CD4-positive, alpha-beta T cell treated with Interleukin-2 at 100 ng/mL for 4 hours (primary cell): ENCODE data around the gene GALNT2.

Source experiments
- DNase-seq: peaks from one replicate; pipeline ENCODE4 v3.0.0-alpha.2; 2020; ENCODE audit warnings: low spot score

Gene GALNT2

GRCh38 chr1:230050973-230051735, 15.9 kb upstream of the GALNT2 start:
- no peak for DNase-seq

DNA sequence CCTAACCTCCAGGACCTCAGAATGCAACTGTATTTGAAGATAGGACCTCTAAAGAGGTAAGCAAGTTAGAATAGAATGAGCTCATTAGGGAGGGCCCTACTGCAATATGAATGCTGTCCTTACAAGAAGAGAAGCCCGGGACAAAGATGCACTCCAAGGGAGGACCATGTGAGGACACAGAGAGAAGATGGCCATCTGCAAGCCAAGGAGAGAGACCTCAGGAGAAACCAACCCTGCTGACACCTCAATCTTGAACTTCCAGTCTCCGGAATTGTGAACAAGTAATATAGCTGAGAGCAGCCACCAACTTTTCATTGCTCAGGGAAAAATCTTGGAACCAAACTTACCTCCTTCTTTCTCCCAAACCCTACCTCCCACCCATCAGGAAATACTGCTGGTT, 15.0 kb upstream of the GALNT2 start:
- no peak for DNase-seq

DNA sequence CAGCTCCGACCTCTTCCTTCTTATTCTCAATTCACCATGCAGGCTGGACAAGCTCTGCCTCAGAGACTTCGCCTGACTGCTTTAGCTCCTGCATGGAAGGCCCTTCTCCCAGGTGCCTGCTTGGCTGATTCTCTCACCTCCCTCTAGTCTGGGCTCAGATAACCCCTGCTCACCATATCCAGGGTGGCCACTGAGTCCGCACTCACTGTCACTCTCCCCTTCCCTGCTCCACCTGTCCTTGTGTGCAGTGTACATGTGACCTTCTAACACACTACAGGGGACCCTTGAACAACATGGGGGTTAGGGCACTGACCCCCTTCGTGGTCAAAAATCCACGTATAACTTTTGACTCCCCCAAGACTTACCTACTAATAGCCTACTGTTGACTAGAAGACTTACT, 14.4 kb upstream of the GALNT2 start:
- no peak for DNase-seq

GRCh38 chr1:230054092-230054749, 12.8 kb upstream of the GALNT2 start:
- DNase-seq: no peak

- no peak for DNase-seq
These were observed 10.9 kb upstream of the GALNT2 start for GRCh38 chr1:230056098-230056497.

DNA sequence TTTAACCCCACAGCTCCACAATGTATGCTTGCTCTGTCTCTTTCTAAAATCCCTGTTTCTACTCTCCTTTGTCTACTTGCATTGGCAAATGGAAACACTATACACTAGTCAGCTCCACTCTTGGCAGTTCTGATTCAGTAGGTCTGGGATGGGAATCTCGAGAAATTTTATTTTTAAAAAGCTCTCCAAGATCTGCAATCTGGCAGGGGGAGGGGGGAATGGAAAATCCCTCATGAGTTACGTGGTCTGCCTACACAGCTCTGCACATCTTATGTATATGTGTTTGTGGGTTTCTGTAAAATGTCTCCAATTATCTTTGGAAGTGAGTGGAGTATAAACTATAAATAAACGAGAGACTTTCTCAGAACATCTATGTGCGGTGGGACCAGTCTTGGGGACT, 9.9 kb upstream of the GALNT2 start:
- no peak for DNase-seq

- no peak for DNase-seq
These were observed 9.1 kb upstream of the GALNT2 start for GRCh38 chr1:230057681-230058565.

DNA sequence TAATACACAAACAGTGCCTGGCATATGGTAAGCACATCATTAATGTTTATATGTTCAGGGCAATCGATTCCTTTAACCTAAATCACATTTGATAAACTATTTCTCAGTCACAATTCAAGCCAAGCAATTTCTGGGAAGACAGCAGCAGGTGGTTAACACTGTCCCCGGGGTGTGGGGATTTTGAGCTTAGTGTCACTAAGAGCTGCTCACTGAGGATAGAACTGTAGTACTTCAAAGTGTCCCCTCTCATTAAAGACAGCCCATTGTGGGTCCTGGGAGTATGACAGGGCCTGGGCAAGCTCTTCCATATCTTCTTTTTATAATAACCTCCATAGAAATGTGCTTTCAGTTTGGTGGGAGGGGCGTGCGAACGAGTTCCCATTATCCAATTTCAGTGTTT, 8.4 kb upstream of the GALNT2 start:
- no peak for DNase-seq

DNA sequence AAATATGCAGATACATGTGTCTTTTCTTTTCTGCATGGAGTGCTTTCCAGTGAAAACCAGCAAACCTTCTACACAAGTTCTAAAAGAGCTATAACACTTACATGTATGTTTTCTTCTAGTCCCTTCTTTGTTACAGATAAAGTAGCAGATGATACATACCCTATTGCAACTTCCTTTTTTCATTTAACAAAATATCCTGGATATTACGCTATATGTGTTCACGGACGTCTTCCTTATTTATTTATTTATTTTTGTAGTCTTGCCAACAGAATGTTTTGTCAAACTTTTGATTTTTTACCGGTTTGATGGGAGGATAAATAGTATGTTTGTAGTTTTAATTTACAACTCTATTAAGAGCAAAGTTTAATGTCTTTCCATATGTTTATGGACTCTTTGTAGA, 5.2 kb upstream of the GALNT2 start:
- no peak for DNase-seq

GRCh38 chr1:230062521-230062920, 4.5 kb upstream of the GALNT2 start:
- no peak for DNase-seq

GRCh38 chr1:230064283-230064682, 2.8 kb upstream of the GALNT2 start:
- no peak for DNase-seq

GRCh38 chr1:230065161-230065560, 1.9 kb upstream of the GALNT2 start:
- no peak for DNase-seq

- no peak for DNase-seq
These were observed 1.5 kb upstream of the GALNT2 start for GRCh38 chr1:230065571-230065970.

DNA sequence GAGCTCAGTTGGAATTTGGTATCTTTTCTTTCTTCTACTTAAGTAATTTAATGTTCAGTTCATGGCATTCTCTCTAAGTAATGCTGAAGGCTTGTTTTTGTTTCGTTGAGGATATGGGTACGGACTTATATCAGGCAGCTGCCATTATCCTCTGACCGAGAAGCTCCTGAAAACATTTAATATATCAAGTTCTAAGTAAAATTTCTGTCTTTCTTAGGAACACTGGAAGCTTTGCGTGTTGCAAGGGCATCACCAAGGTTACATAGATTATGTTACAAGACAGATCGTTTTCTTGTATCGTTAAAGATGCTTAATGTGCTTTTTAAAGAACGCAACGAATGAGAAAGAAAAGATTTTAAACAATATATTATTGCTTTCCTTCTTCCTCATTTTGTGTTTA, 1.0 kb upstream of the GALNT2 start:
- no peak for DNase-seq

DNA sequence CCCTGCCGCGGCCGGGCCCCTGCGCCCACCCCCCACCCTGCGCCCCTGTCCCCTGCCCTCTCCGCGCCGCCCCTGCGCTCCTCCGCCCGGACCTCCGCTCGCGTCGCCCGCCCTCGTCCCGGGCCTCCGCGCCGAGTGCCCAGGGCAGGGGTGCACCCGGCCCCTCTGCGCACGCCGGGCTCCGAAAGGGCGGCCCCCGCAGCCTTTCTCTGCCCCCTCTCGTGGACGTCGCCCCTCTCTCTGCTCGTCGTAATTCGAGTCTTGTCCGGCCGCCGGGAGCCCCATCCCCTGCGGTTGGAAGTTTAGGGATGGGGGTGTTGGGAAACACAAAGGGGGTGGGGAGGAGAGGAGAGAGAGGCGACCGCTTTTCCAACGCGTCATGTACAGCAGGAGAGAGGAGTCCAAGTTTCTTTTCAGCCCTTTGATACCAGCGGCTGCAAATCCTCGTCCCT, 407 bp downstream of the GALNT2 start:
- no peak for DNase-seq

DNA sequence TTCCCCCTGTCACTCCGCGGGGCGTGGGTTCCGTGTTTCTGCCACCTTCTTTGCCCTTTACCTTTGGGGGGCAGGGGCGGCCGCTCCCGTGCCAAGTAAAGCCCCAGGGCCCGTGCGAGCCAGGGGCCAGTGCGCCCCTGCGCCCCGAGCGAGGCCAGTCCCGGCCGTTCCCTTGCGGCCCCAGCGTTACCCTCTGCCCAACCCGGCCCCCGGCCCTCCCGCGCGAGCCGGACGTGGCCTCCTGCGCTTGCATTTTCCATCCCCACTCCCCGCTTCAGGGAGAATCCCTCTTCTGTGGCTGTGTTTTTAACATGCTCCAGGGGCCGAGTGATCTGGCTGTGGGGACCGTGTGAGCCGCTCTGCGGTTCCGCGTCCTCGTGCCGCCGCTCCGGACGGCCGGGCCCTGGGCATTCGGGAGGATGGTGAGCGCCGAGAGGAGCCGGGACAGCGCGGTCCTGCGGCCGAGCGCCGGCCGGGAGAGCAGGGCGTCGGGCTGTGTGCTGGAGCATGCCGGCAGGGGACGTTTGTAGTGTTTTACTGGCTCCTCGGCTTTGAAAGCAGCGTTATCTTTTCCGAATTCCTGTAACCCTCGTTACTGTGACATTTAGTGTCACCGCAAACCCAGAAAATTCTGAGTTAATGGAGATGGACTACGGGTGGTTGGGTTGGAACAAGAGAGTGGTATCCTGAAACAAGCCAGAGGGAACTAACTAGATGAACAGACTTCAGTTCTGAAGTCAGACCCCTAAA, 1.0 kb downstream of the GALNT2 start:
- DNase-seq: peak; percentile 8

- DNase-seq: no peak
These were observed 1.5 kb downstream of the GALNT2 start for GRCh38 chr1:230068621-230068873.

DNA sequence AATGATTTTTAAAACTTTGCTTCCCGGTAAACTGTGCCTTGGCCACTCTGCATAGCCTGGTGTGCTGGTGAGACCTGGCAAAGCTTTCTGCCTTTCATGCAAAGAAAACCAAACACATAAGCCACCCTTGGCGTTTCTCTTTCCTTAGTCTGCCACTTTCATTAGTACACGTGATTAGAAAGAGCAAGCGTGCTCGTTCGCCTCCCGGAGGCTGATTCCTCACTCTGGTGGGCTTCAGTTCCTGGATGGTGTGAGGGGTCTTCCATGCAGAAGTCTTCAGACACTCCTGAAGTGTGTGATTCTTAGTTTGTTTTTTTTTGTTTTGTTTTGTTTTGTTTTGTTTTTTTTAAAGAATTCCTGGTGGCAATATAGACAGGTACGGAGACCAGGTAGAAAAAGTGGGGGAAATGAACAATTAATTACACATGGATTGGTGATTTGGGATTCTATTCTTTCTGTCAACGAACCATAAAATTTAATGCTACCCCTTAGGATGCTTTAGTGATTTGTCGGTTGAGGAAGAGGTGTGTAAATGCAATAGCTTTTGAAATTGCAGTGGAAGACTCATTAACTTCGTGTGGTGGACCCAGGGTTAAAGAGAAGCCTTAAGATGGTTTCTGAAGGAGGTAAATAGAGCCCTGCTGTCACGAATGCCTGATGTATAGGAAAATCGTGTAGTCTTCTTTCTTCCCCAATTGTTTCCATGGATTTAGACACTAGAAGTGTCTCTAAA, 2.1 kb downstream of the GALNT2 start:
- DNase-seq: no peak

- DNase-seq: no peak
These were observed 2.8 kb downstream of the GALNT2 start for GRCh38 chr1:230069796-230070195.

GRCh38 chr1:230070321-230071208, 3.5 kb downstream of the GALNT2 start:
- DNase-seq: no peak

DNA sequence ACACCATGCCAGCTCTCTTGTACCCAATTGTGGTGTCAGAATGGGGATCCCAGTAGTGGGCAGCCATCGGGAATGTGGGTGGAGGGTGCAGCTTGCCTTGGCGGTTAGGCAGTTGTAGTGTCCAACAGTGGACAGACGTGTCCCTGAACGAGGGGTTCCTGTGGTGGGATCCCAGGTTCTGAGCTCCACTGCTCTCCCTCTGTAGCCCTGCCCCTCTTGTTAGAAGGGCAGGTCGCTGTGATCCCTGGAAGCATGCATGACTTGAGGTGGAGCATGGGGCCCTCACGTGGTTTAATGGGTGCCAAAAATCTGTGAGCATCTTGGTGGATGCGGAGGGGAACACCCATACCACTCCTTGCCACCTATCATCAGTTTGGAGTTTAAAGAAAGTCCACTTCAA, 4.3 kb downstream of the GALNT2 start:
- no peak for DNase-seq
